Measurements from ENCODE around the gene ZMIZ2. TPM values are rescaled to one million over a fixed set of nuclear protein-coding genes. Genes with fewer than 3 reads are reported as not detected.

Gene ZMIZ2
- total RNA-seq, 1 donor from 2014 or later = 73.5 TPM

- Mint-ChIP-seq H3K36me3 (ENCODE audit: low read depth) (no peaks in the 10 kb centered on the region), H3K4me3 (ENCODE audit: unreplicated experiment) (no peak overlapping the region)
- DNase-seq (ENCODE audit: low spot score) = no peak
These were observed 70.6 kb downstream of the ZMIZ2 start for GRCh38 chr7:44819292-44819691.

More at GRCh38 chr7:44819292-44819691, 70.6 kb downstream of the ZMIZ2 start:
- Mint-ChIP-seq H3K9me3 (ENCODE audit: low read depth) (no peaks in the 10 kb centered on the region), H3K27ac (ENCODE audit: unreplicated experiment) (no peak overlapping the region), H3K4me1 (ENCODE audit: low read depth) (peaks cover 9% of the 10 kb centered on the region), H3K27me3 (ENCODE audit: low read depth) (no peaks in the 10 kb centered on the region)
- no peak for TF ChIP-seq CTCF (IDR thresholded peaks at IDR 0.05)

Other genes with a start within 250 kb of the ZMIZ2 start
- gene NPC1L1, start 207.5 kb upstream of the ZMIZ2 start, total RNA-seq = not detected in 3 replicates
- 48.7 to 52.7 TPM (median 49.9 TPM) in 3 replicates for gene DDX56, start 174.9 kb upstream of the ZMIZ2 start, total RNA-seq
- 55.1 to 65.9 TPM (median 55.6 TPM) in 3 replicates for gene TMED4, start 166.6 kb upstream of the ZMIZ2 start, total RNA-seq
- 80.0 to 128 TPM (median 83.7 TPM) in 3 replicates for gene OGDH, start 142.2 kb upstream of the ZMIZ2 start, total RNA-seq
- gene PPIA, start 47.8 kb downstream of the ZMIZ2 start, total RNA-seq = 1,108 to 1,479 TPM (median 1,462 TPM) in 3 replicates
- 119 to 139 TPM (median 126 TPM) in 3 replicates for gene H2AZ2, start 99.2 kb downstream of the ZMIZ2 start, total RNA-seq
- gene PURB, start 136.7 kb downstream of the ZMIZ2 start, total RNA-seq = 21.9 to 22.2 TPM (median 22.2 TPM) in 3 replicates
- gene MYO1G, start 230.2 kb downstream of the ZMIZ2 start, total RNA-seq = 0.05 to 0.36 TPM in 2 of 3 replicates, not detected in the other

All from chondrocyte (in vitro differentiated cells).